H9 (cell line): ENCODE measurements around the gene ZNF619. TPM values are rescaled to one million over a fixed set of nuclear protein-coding genes. Genes with fewer than 3 reads are reported as not detected.

Experiments used
- DNase-seq: peaks from one replicate; pipeline ENCODE4 v3.0.0-alpha.2; 2017
- H2AFZ ChIP-seq: one replicate; pipeline ENCODE4 v1.6.1; 2013; ENCODE audit warnings: mild to moderate bottlenecking, low read length, control low read depth, moderate library complexity
- H2AK5ac ChIP-seq: 2 replicates; pipeline ENCODE4 v1.6.1; 2013; ENCODE audit warnings: low read length, control low read depth, mixed read lengths; ENCODE audit not compliant: insufficient read length
- H2BK120ac ChIP-seq: one replicate; pipeline ENCODE4 v1.6.1; 2013; ENCODE audit warnings: low read depth, mild to moderate bottlenecking, low read length, control low read depth, inconsistent platforms; ENCODE audit not compliant: poor library complexity, severe bottlenecking
- H2BK12ac ChIP-seq: 2 replicates; pipeline ENCODE4 v1.6.1; 2013; ENCODE audit warnings: low read length, control low read depth, mixed read lengths, low read depth; ENCODE audit not compliant: insufficient read length
- H2BK15ac ChIP-seq: 2 replicates; pipeline ENCODE4 v1.6.1; 2013; ENCODE audit warnings: low read depth, low read length, control low read depth
- H2BK20ac ChIP-seq: one replicate; pipeline ENCODE4 v1.6.1; 2013; ENCODE audit warnings: low read depth, mild to moderate bottlenecking, low read length, control low read depth, inconsistent platforms; ENCODE audit not compliant: poor library complexity, severe bottlenecking
- H2BK5ac ChIP-seq: 2 replicates; pipeline ENCODE4 v1.6.1; 2013; ENCODE audit warnings: low read length, control low read depth, mixed read lengths; ENCODE audit not compliant: insufficient read length
- H3K14ac ChIP-seq: 2 replicates; pipeline ENCODE4 v1.6.1; 2013; ENCODE audit warnings: low read length, control low read depth; ENCODE audit not compliant: insufficient read depth
- H3K18ac ChIP-seq: 2 replicates; pipeline ENCODE4 v1.6.1; 2013; ENCODE audit warnings: low read depth, mild to moderate bottlenecking, mixed read lengths, low read length, control low read depth; ENCODE audit not compliant: insufficient read length
- H3K23ac ChIP-seq: 2 replicates; pipeline ENCODE4 v1.6.1; 2013; ENCODE audit warnings: low read length, control low read depth, mixed read lengths, low read depth; ENCODE audit not compliant: insufficient read length
- H3K23me2 ChIP-seq: 2 replicates; pipeline ENCODE4 v1.6.1; 2013; ENCODE audit warnings: low read depth, mild to moderate bottlenecking, mixed read lengths, low read length, control low read depth; ENCODE audit not compliant: insufficient read length, poor library complexity, severe bottlenecking
- H3K27ac ChIP-seq: 2 replicates; pipeline ENCODE4 v1.5.1; 2013; ENCODE audit warnings: low read length, control low read depth, mixed read lengths, low read depth; ENCODE audit not compliant: insufficient read length
- H3K27me3 ChIP-seq: 2 replicates; pipeline ENCODE4 v1.6.1; 2013; ENCODE audit warnings: low read length, control low read depth, inconsistent platforms; ENCODE audit not compliant: insufficient read depth
- H3K4ac ChIP-seq: 2 replicates; pipeline ENCODE4 v1.6.1; 2013; ENCODE audit warnings: low read depth, mild to moderate bottlenecking, control low read depth, inconsistent platforms, low read length, moderate library complexity
- H3K4me1 ChIP-seq: 2 replicates; pipeline ENCODE4 v1.6.1; 2013; ENCODE audit warnings: low read length, control low read depth, inconsistent platforms; ENCODE audit not compliant: insufficient read depth
- H3K4me2 ChIP-seq: 2 replicates; pipeline ENCODE4 v1.6.1; 2013; ENCODE audit warnings: low read length, control low read depth, mixed read lengths; ENCODE audit not compliant: insufficient read length, insufficient read depth
- H3K56ac ChIP-seq: 2 replicates; pipeline ENCODE4 v1.6.1; 2013; ENCODE audit warnings: low read depth, mild to moderate bottlenecking, mixed read lengths, low read length, control low read depth; ENCODE audit not compliant: insufficient read length
- H3K79me1 ChIP-seq: 2 replicates; pipeline ENCODE4 v1.6.1; 2013; ENCODE audit warnings: low read depth, mild to moderate bottlenecking, moderate library complexity, low read length, control low read depth, inconsistent platforms; ENCODE audit not compliant: insufficient read depth, poor library complexity, severe bottlenecking
- H3K79me2 ChIP-seq: 2 replicates; pipeline ENCODE4 v1.6.1; 2013; ENCODE audit warnings: low read length, control low read depth, inconsistent platforms; ENCODE audit not compliant: insufficient read depth
- H3K9ac ChIP-seq: 2 replicates; pipeline ENCODE4 v1.6.1; 2013; ENCODE audit warnings: low read length, control low read depth, mixed read lengths; ENCODE audit not compliant: insufficient read length; ENCODE audit errors: extremely low read depth
- H3K9me3 ChIP-seq: one replicate; pipeline ENCODE4 v1.6.1; 2013; ENCODE audit warnings: low read depth, low read length, inconsistent platforms; ENCODE audit not compliant: control insufficient read depth
- H3T11ph ChIP-seq: one replicate; pipeline ENCODE4 v1.6.1; 2013; ENCODE audit warnings: mild to moderate bottlenecking, low read length, control low read depth, inconsistent platforms
- H4K20me1 ChIP-seq: one replicate; pipeline ENCODE4 v1.6.1; 2013; ENCODE audit not compliant: control insufficient read depth, insufficient read length, insufficient read depth
- H4K5ac ChIP-seq: 2 replicates; pipeline ENCODE4 v1.6.1; 2013; ENCODE audit warnings: low read depth, mild to moderate bottlenecking, mixed read lengths, low read length, control low read depth; ENCODE audit not compliant: insufficient read length
- H4K8ac ChIP-seq: replicated peaks from 2 replicates; pipeline ENCODE4 v1.6.1; 2013; ENCODE audit warnings: low read length, control low read depth, mixed read lengths, low read depth; ENCODE audit not compliant: insufficient read length
- H4K91ac ChIP-seq: 2 replicates; pipeline ENCODE4 v1.6.1; 2013; ENCODE audit warnings: low read depth, mild to moderate bottlenecking, moderate library complexity, mixed read lengths, low read length, control low read depth; ENCODE audit not compliant: insufficient read length
- H3K27ac Mint-ChIP-seq, 3 experiments: 2 replicates in 2 of 3; 3 replicates in 1 of 3; pipeline ENCODE4 v1.8.0; 2020 to 2021; ENCODE audit warnings: mixed read lengths in 3 of 3, mild to moderate bottlenecking in 1 of 3, moderate library complexity in 1 of 3
- H3K27me3 Mint-ChIP-seq: 2 replicates; pipeline ENCODE4 v1.8.0; 2021; ENCODE audit warnings: low read depth, mild to moderate bottlenecking, moderate library complexity, mixed read lengths
- H3K36me3 Mint-ChIP-seq, 3 experiments: 2 replicates in 2 of 3; 3 replicates in 1 of 3; pipeline ENCODE4 v1.8.0; 2020 to 2021; ENCODE audit warnings: low read depth in 3 of 3, mixed read lengths in 3 of 3; ENCODE audit not compliant: insufficient read depth in 1 of 3
- H3K4me1 Mint-ChIP-seq, 2 experiments: 2 replicates each; pipeline ENCODE4 v1.8.0; 2020; ENCODE audit warnings: mixed read lengths in 2 of 2
- H3K4me3 Mint-ChIP-seq, 2 experiments: 2 replicates in 1 of 2; 3 replicates in 1 of 2; pipeline ENCODE4 v1.8.0; 2020 to 2021; ENCODE audit warnings: mild to moderate bottlenecking in 2 of 2, mixed read lengths in 2 of 2, moderate library complexity in 1 of 2
- H3K9me3 Mint-ChIP-seq, 2 experiments: 2 replicates in 1 of 2; 3 replicates in 1 of 2; pipeline ENCODE4 v1.8.0; 2020; ENCODE audit warnings: mild to moderate bottlenecking in 2 of 2, mixed read lengths in 2 of 2, moderate library complexity in 1 of 2
- WGBS: extraction: QIAGEN DNeasy Blood & Tissue Kit; methylation state at CpG from one replicate; pipeline ENCODE4 v1.1.7; 2013; ENCODE audit warnings: missing lambda C conversion rate, low lambda C conversion rate, mixed read lengths; ENCODE audit not compliant: insufficient read length; ENCODE audit errors: extremely low coverage; 5-methylcytosine and 5-hydroxymethylcytosine counted together
- long read RNA-seq: library from polyadenylated mRNA; unstranded; transcript quantifications from one replicate; pipeline ENCODE4 v2.0.0, GENCODE V29; 2020
- total RNA-seq: library from RNA; stranded (reverse); gene quantifications from 2 replicates; pipeline ENCODE4 v1.2.1, GENCODE V29; 2021
- TF ChIP-seq, protein P1 (sequence below): fragments of 200-600 bp; sonication (generic); conservative IDR thresholded peaks from 3 replicates; pipeline ENCODE4 v1.8.0; 2021; ENCODE audit warnings: antibody characterized with exemption, mild to moderate bottlenecking

The ZNF619 gene
- total RNA-seq, result 4.3 and 4.8 TPM in 2 replicates
- long read RNA-seq, full-length matches to known transcripts, result 1 of 4 reads
- long read RNA-seq, partial matches to known transcripts, result 1 of 4 reads
- long read RNA-seq, other reads (novel, unspliced or antisense), result 2 of 4 reads

DNA sequence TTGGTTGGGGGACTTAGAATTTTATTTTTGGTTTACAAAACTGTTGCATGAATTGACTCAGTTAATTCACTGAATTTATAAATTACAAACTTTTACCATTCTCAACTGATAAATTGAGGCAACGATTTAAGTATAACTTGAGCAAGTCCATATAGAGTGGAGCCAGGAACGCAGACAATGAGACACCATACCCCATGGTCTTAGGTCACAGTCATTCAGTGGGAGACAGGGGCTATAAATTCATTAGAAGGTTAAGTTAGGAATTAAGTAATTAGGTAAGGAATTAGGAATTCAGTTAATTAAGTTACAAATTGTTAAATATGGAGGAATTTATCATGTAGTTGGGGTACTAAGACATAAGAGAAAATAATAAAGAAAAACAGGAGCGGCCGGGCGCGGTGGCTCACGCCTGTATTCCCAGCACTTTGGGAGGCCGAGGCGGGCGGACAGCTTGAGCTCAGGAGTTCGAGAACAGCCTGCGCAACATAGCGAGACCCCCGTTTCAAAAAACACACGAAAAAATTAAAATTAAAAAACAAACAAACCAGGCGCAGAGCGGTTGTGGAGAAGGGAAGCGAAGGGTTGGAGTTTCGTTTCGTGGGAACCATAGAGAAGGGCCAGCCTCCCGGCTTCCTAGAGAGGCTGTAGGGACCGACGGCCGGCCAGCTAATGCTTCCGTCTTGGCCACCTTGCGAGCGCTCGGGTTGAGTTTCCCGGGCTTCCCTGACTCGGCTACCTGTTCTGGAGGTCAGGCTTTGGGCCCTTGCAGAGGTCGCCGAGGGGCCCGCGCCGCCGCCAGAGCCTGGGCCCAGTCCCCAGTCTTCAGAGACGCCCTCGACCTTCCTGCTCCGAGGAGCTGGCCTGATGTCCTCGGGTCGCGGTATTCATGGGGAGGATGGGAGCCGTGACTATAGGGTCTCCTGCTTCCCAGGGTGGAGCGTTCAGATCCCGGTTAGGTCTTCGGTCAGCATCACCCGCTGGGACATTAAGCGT, at the start of gene ZNF619:
ZNF619 (plus strand) TSS at position 645 of the 993 bp plus-strand sequence. CDS start 858 bp downstream, outside the sequence.
- peaks cover 0 to 12% (median 3%) of the 10 kb centered on the region in 3 experiments; a peak in 3 of 7 replicates for H3K36me3 Mint-ChIP-seq
- H2BK5ac ChIP-seq, result no peak within 1 kb of the TSS
- H2AK5ac ChIP-seq, result no peak within 1 kb of the TSS
- no peak within 1 kb of the TSS for H4K5ac ChIP-seq
- H3K4me1 Mint-ChIP-seq, result peaks cover 17 to 21% of the 10 kb centered on the region in 2 experiments
- H3K79me2 ChIP-seq, result no peaks in the 10 kb centered on the region
- H3K4ac ChIP-seq, result no peak within 1 kb of the TSS
- no peak within 1 kb of the TSS for H3K18ac ChIP-seq
- TF ChIP-seq, protein P1, sequence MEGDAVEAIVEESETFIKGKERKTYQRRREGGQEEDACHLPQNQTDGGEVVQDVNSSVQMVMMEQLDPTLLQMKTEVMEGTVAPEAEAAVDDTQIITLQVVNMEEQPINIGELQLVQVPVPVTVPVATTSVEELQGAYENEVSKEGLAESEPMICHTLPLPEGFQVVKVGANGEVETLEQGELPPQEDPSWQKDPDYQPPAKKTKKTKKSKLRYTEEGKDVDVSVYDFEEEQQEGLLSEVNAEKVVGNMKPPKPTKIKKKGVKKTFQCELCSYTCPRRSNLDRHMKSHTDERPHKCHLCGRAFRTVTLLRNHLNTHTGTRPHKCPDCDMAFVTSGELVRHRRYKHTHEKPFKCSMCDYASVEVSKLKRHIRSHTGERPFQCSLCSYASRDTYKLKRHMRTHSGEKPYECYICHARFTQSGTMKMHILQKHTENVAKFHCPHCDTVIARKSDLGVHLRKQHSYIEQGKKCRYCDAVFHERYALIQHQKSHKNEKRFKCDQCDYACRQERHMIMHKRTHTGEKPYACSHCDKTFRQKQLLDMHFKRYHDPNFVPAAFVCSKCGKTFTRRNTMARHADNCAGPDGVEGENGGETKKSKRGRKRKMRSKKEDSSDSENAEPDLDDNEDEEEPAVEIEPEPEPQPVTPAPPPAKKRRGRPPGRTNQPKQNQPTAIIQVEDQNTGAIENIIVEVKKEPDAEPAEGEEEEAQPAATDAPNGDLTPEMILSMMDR, result no peak
- H3K27ac Mint-ChIP-seq, result peak within 1 kb of the TSS in 2 of 3 experiments; percentile 63 to 80; a peak in 3 of 7 replicates
- no peak within 1 kb of the TSS for H2AFZ ChIP-seq
- no peak within 1 kb of the TSS for H3K23ac ChIP-seq
- H2BK20ac ChIP-seq, result no peak within 1 kb of the TSS
- H3K9me3 Mint-ChIP-seq, result no peaks in the 10 kb centered on the region
- H3K4me3 Mint-ChIP-seq, result peak within 1 kb of the TSS; percentile 73 to 86
- no CpG with 5 or more reads among the region's 48 CpGs for WGBS
- no peak within 1 kb of the TSS for H2BK120ac ChIP-seq
- no peaks in the 10 kb centered on the region for H3K79me1 ChIP-seq
- no peak within 1 kb of the TSS for H3K56ac ChIP-seq
- H3K23me2 ChIP-seq, result no peaks in the 10 kb centered on the region
- no peak within 1 kb of the TSS for H4K8ac ChIP-seq
- no peak within 1 kb of the TSS for H3K27ac ChIP-seq
- no peak within 1 kb of the TSS for H2BK12ac ChIP-seq
- H3T11ph ChIP-seq, result no peak within 1 kb of the TSS
- peak within 1 kb of the TSS; percentile 51 for H3K4me2 ChIP-seq
- H4K91ac ChIP-seq, result no peak within 1 kb of the TSS
- no peaks in the 10 kb centered on the region; the same call in 1 of the 2 replicates for H3K27me3 Mint-ChIP-seq
- H2BK15ac ChIP-seq, result no peak within 1 kb of the TSS
- peaks cover 4% of the 10 kb centered on the region; the same call in 1 of the 2 replicates for H3K4me1 ChIP-seq
- H3K9me3 ChIP-seq, result no peaks in the 10 kb centered on the region
- peak within 1 kb of the TSS; percentile 84 for H3K14ac ChIP-seq
- H4K20me1 ChIP-seq, result no peaks in the 10 kb centered on the region
- DNase-seq, result peak; percentile 66
- peak within 1 kb of the TSS; percentile 68 for H3K9ac ChIP-seq
- no peaks in the 10 kb centered on the region for H3K27me3 ChIP-seq
